ENCODE data around the gene PCOLCE2.

- TF ChIP-seq CTCF (conservative IDR thresholded peaks at IDR 0.05 in 1 of 2, IDR thresholded peaks at IDR 0.05 in 1 of 2; ENCODE audit: low read depth in 1 of 2, low read length in 2 of 2) (no peak), EZH2 (IDR thresholded peaks at IDR 0.05; ENCODE audit: low read length, missing control alignments) (no peak)
Measured at GRCh38 chr3:142850395-142851023, 38.4 kb downstream of the PCOLCE2 start.
